Panc1 (cell line): Measurements from ENCODE around the gene TRIM14.

ENCODE experiments used
- POLR2AphosphoS5 ChIP-seq: IDR thresholded peaks from 2 replicates; pipeline ENCODE4 v1.6.1; 2012; ENCODE audit warnings: mild to moderate bottlenecking, low read depth, low read length, moderate library complexity
- SIN3A ChIP-seq: IDR thresholded peaks from 2 replicates; pipeline ENCODE4 v1.6.1; 2012; ENCODE audit warnings: low read depth, mild to moderate bottlenecking, low read length, moderate library complexity, borderline replicate concordance; ENCODE audit not compliant: insufficient read depth
- TCF7L2 ChIP-seq: IDR thresholded peaks from 2 replicates; pipeline ENCODE4 v1.6.1; 2011; ENCODE audit warnings: mild to moderate bottlenecking, low read depth, low read length, inconsistent platforms
- TF ChIP-seq, protein P1 (sequence below): fragments of 450-650 bp; IDR thresholded peaks from 2 replicates; pipeline ENCODE4 v1.5.1; 2017; ENCODE audit warnings: mild to moderate bottlenecking
- TF ChIP-seq, protein P2 (sequence below), 2 experiments: IDR thresholded peaks; 2 replicates each; pipeline ENCODE4 v1.6.1; 2011 to 2012; ENCODE audit warnings: low read depth in 2 of 2, control low read depth in 1 of 2, low read length in 1 of 2, mild to moderate bottlenecking in 1 of 2, moderate library complexity in 1 of 2; ENCODE audit not compliant: insufficient read depth in 1 of 2

GRCh38 chr9:98132806-98133631 lies 14.0 kb upstream of the TRIM14 start:
- TF ChIP-seq, protein P1, sequence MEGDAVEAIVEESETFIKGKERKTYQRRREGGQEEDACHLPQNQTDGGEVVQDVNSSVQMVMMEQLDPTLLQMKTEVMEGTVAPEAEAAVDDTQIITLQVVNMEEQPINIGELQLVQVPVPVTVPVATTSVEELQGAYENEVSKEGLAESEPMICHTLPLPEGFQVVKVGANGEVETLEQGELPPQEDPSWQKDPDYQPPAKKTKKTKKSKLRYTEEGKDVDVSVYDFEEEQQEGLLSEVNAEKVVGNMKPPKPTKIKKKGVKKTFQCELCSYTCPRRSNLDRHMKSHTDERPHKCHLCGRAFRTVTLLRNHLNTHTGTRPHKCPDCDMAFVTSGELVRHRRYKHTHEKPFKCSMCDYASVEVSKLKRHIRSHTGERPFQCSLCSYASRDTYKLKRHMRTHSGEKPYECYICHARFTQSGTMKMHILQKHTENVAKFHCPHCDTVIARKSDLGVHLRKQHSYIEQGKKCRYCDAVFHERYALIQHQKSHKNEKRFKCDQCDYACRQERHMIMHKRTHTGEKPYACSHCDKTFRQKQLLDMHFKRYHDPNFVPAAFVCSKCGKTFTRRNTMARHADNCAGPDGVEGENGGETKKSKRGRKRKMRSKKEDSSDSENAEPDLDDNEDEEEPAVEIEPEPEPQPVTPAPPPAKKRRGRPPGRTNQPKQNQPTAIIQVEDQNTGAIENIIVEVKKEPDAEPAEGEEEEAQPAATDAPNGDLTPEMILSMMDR = no peak
- no peak for TF ChIP-seq POLR2AphosphoS5
- TF ChIP-seq, protein P2, sequence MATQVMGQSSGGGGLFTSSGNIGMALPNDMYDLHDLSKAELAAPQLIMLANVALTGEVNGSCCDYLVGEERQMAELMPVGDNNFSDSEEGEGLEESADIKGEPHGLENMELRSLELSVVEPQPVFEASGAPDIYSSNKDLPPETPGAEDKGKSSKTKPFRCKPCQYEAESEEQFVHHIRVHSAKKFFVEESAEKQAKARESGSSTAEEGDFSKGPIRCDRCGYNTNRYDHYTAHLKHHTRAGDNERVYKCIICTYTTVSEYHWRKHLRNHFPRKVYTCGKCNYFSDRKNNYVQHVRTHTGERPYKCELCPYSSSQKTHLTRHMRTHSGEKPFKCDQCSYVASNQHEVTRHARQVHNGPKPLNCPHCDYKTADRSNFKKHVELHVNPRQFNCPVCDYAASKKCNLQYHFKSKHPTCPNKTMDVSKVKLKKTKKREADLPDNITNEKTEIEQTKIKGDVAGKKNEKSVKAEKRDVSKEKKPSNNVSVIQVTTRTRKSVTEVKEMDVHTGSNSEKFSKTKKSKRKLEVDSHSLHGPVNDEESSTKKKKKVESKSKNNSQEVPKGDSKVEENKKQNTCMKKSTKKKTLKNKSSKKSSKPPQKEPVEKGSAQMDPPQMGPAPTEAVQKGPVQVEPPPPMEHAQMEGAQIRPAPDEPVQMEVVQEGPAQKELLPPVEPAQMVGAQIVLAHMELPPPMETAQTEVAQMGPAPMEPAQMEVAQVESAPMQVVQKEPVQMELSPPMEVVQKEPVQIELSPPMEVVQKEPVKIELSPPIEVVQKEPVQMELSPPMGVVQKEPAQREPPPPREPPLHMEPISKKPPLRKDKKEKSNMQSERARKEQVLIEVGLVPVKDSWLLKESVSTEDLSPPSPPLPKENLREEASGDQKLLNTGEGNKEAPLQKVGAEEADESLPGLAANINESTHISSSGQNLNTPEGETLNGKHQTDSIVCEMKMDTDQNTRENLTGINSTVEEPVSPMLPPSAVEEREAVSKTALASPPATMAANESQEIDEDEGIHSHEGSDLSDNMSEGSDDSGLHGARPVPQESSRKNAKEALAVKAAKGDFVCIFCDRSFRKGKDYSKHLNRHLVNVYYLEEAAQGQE (IDR thresholded peaks at IDR 0.05; ENCODE audit: insufficient read depth in 1 of 2, low read depth in 2 of 2, low read length in 1 of 2) = no peak
- TF ChIP-seq SIN3A = no peak
- no peak for TF ChIP-seq TCF7L2
